Measurements from ENCODE around the gene RPL38.

GRCh38 chr17:74211141-74211911, 7.8 kb downstream of the RPL38 start:
- TF ChIP-seq EZH2 (IDR thresholded peaks at IDR 0.05; ENCODE audit: borderline replicate concordance, insufficient read depth, low read depth, low read length, poor library complexity, severe bottlenecking) (no peak), CTCF (IDR thresholded peaks at IDR 0.05) (no peak)
